Peyer's patch (tissue), 4 donors: ENCODE data around the gene TNFAIP3. TPM values are rescaled to one million over a fixed set of nuclear protein-coding genes. Genes with fewer than 3 reads are reported as not detected.
"Not testable (repeated sequence)": the region's sequence is repeated elsewhere in the genome, so short reads cannot be mapped to it uniquely, and the experiment has no call there.

ENCODE experiments used
- DNase-seq, 3 donors: peaks; one replicate each; pipeline ENCODE4 v3.0.0-alpha.2; 2017 to 2019
- H3K27ac ChIP-seq, 4 donors: fragments of 200-600 bp; sonication (generic); one replicate each; pipeline ENCODE4 v1.5.1; 2016 to 2019
- H3K27me3 ChIP-seq, 2 donors: fragments of 200-600 bp; sonication (generic); one replicate each; pipeline ENCODE4 v1.5.1; 2019
- H3K36me3 ChIP-seq, 3 donors: fragments of 200-600 bp; sonication (generic); one replicate each; pipeline ENCODE4 v1.5.1; 2016 to 2019
- H3K4me1 ChIP-seq, 4 donors: fragments of 200-600 bp; sonication (generic); one replicate each; pipeline ENCODE4 v1.5.1; 2016 to 2019
- H3K4me3 ChIP-seq, 4 donors: fragments of 200-600 bp; sonication (generic); 1 replicate in 3 of 4; 2 replicates in 1 of 4; pipeline ENCODE4 v1.5.1; 2016 to 2019; ENCODE audit warnings: mild to moderate bottlenecking in 1 of 4
- H3K9me3 ChIP-seq, 4 donors: fragments of 200-600 bp; sonication (generic); one replicate each; pipeline ENCODE4 v1.5.1; 2016 to 2019; ENCODE audit warnings: mild to moderate bottlenecking in 1 of 4
- POLR2A ChIP-seq, 2 donors: fragments of 450-650 bp; IDR thresholded peaks; one replicate each; pipeline ENCODE4 v1.5.1; 2017; ENCODE audit warnings: antibody characterized with exemption in 2 of 2, mild to moderate bottlenecking in 2 of 2, moderate library complexity in 2 of 2
- total RNA-seq, 4 donors: library from RNA; depleted of rRNA; stranded (reverse); fragments of >200 nt; gene quantifications; one replicate each; pipeline ENCODE4 v1.1.0, GENCODE V29; 2016
- TF ChIP-seq, protein P1 (sequence below), 6 experiments: fragments of 450-650 bp in 4 of 6; fragments of 200-600 bp in 2 of 6; sonication (generic) in 1 of 6; IDR thresholded peaks; one replicate each; pipeline ENCODE4 v1.5.1; 2017 to 2019; ENCODE audit warnings: antibody characterized with exemption in 6 of 6, mild to moderate bottlenecking in 3 of 6, moderate library complexity in 1 of 6

Gene TNFAIP3
- total RNA-seq, 4 donors from 2014 or later = 19.3 to 66.8 (median 30.6) TPM

DNA sequence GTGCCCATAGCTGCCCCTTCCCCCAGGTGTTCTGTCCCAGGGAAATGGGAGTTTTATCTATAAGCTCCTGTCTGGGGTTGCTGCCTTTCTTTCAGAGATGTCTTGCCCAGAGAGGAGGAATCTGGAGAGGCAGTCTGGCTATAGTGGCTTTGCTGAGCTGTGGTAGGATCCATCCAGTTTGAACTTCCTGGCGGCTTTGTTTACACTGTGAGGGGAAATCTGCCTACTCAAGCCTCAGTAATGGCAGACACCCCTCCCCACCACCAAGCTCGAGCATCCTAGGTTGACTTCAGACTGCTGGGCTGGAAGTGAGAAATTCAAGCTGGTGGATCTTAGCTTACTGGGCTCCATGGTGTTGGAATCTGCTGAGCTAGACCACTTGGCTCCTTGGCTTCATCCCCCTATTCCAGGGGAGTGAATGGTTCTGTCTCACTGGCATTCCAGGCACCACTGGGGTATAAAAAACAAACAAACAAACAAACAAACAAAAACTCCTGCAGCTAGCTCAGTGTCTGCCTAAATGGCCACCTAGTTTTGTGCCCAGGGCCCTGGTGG is 24.0 kb downstream of the TNFAIP3 start:
- DNase-seq = no peak
- Histone ChIP-seq H3K9me3 (no peaks in the 10 kb centered on the region), H3K27me3 (no peaks in the 10 kb centered on the region), H3K4me1 (no peaks in the 10 kb centered on the region), H3K4me3 (no peak overlapping the region), H3K36me3 (no peaks in the 10 kb centered on the region), H3K27ac (no peak overlapping the region)
- no peak for TF ChIP-seq POLR2A (IDR thresholded peaks at IDR 0.05)
- TF ChIP-seq, protein P1, sequence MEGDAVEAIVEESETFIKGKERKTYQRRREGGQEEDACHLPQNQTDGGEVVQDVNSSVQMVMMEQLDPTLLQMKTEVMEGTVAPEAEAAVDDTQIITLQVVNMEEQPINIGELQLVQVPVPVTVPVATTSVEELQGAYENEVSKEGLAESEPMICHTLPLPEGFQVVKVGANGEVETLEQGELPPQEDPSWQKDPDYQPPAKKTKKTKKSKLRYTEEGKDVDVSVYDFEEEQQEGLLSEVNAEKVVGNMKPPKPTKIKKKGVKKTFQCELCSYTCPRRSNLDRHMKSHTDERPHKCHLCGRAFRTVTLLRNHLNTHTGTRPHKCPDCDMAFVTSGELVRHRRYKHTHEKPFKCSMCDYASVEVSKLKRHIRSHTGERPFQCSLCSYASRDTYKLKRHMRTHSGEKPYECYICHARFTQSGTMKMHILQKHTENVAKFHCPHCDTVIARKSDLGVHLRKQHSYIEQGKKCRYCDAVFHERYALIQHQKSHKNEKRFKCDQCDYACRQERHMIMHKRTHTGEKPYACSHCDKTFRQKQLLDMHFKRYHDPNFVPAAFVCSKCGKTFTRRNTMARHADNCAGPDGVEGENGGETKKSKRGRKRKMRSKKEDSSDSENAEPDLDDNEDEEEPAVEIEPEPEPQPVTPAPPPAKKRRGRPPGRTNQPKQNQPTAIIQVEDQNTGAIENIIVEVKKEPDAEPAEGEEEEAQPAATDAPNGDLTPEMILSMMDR (IDR thresholded peaks at IDR 0.05) = no peak

DNA sequence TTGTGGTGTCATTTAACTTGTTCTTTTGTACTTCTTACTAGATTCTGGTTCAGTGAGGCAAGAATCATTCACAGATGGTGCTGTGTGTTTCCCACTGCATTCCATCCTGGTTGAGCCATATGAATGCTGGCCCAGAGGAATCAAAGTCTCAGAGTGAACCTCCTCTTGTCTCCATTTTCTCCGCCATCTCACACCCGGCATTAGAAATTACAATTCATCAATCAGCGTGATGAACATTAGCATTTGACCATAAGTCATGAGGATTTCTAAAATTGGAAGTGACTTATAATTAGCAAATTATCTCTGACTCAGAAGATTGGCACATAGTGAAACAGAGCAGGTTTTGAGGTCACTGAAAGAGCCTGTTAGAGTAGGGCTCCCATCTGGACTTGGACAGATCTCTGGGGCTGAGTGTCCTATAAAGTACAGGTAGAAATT is 25.2 kb downstream of the TNFAIP3 start:
- Histone ChIP-seq H3K4me3 (no peak overlapping the region), H3K36me3 (no peaks in the 10 kb centered on the region), H3K4me1 (no peaks in the 10 kb centered on the region), H3K9me3 (no peaks in the 10 kb centered on the region), H3K27ac (no peak overlapping the region), H3K27me3 (no peaks in the 10 kb centered on the region)
- DNase-seq = no peak
- TF ChIP-seq, protein P1 (IDR thresholded peaks at IDR 0.05) = no peak
- TF ChIP-seq POLR2A (IDR thresholded peaks at IDR 0.05) = no peak

DNA sequence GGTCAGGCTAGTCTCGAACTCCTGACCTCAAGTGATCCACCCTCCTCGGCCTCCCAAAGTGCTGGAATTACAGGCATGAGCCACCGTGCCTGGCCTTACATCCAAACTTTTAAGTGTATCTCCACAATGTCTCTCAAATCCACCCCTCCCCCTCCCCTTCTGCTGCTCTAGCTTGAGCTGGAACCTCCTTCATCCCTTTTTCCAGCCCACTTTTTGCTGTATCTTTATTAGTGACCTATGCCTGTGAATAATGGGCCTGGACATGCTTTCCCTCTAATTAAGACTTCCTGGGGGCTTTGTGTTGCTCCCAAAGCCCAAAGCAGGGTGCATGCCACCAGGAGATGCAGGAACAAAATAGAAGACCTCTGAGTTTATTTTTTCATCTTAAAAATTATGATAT is 26.1 kb downstream of the TNFAIP3 start:
- no peaks in the 10 kb centered on the region for H3K36me3 ChIP-seq
- H3K27ac ChIP-seq = no peak overlapping the region
- H3K27me3 ChIP-seq = no peaks in the 10 kb centered on the region

DNA sequence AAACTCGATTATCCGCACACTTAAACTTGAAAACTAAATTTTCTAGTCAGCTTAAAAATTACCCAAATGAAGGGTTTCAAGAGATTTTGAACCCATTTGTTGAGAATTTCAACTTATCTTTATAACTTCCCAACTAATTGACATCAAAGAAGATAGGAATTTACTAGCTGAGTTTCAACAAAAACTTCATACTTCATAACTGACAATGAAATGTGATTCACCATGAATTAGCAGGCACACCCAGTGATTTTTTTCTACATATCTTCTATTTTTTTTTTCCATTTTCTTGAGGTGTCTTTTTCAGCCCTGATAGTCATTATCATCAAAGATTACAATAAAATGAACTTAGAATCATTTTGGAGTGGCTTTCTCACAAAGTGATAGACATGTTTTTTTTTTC is 26.7 kb downstream of the TNFAIP3 start:
- H3K27ac ChIP-seq = no peak overlapping the region
- H3K36me3 ChIP-seq = no peaks in the 10 kb centered on the region
- no peak for DNase-seq
- H3K4me1 ChIP-seq = no peaks in the 10 kb centered on the region
- TF ChIP-seq, protein P1 (IDR thresholded peaks at IDR 0.05) = no peak
- TF ChIP-seq POLR2A (IDR thresholded peaks at IDR 0.05) = no peak
- no peak overlapping the region for H3K4me3 ChIP-seq
- H3K27me3 ChIP-seq = no peaks in the 10 kb centered on the region
- no peaks in the 10 kb centered on the region for H3K9me3 ChIP-seq

More for the DNA sequence above, 26.1 kb downstream of the TNFAIP3 start:
- DNase-seq = no peak
- Histone ChIP-seq H3K4me3 (no peak overlapping the region), H3K9me3 (no peaks in the 10 kb centered on the region), H3K4me1 (no peaks in the 10 kb centered on the region)
- no peak for TF ChIP-seq POLR2A (IDR thresholded peaks at IDR 0.05)
- TF ChIP-seq, protein P1 (IDR thresholded peaks at IDR 0.05) = no peak

DNA sequence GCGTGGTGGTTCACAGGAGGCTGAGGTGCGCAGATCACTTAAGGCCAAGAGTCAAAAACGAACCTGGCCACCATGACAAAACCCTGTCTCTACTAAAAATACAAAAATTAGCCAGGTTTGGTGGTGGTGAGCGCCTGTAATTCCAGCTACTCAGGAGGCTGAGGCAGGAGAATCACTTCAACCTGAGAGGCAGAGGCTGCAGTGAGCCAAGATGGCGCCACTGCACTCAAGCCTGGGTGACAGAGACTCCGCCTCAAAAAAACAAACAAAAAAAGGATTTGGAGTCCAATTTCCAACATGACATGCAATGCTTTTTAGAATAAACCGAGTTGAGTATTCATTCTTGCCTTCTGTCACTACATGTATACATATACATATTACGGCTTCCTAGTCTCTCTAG is 27.3 kb downstream of the TNFAIP3 start:
- H3K4me3 ChIP-seq, H3K4me1 ChIP-seq, H3K36me3 ChIP-seq, H3K27me3 ChIP-seq, H3K9me3 ChIP-seq, DNase-seq, H3K27ac ChIP-seq: not testable (repeated sequence)

DNA sequence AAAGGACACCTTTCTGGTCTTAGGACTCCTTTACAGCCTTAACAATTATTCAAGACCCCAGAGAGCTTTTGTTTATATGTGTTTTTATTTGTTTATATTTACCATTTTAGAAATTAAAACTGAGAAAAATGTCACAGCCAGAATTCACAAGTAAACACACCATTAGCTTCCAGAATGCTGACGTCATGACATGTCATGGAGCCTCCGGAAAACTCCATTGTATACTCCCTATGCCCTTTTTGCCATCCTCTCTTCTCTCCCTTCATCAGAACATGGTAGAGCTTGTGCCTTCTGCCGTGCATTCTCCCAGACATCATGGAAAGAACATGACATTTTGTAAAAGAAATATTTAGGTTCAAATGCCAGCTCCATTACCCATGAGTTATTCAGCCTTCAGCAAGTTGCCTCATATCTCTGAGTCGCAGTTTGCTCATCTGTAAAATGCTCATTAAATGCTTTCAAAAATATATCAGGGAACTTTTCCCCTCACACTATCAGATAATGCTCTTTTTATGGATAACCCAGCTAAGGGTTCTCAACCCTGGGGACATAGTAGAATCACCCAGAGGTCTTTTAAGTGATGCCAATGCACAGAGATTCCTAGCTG is 27.8 kb downstream of the TNFAIP3 start:
- TF ChIP-seq, protein P1 (IDR thresholded peaks at IDR 0.05) = no peak
- TF ChIP-seq POLR2A (IDR thresholded peaks at IDR 0.05) = no peak
- Histone ChIP-seq H3K27me3 (no peaks in the 10 kb centered on the region), H3K4me3 (no peak overlapping the region)

More for the DNA sequence above, 27.8 kb downstream of the TNFAIP3 start:
- Histone ChIP-seq H3K27ac (no peak overlapping the region), H3K4me1 (no peaks in the 10 kb centered on the region), H3K9me3 (no peaks in the 10 kb centered on the region), H3K36me3 (no peaks in the 10 kb centered on the region)
- no peak for DNase-seq
